GM12878 (cell line): Measurements from ENCODE around the gene METTL14.

ENCODE experiments used
- CBFB ChIP-seq: IDR thresholded peaks from 2 replicates; pipeline ENCODE4 v1.6.1; 2016; ENCODE audit warnings: antibody characterized with exemption, low read depth
- CEBPB ChIP-seq, 2 experiments: fragments of 150-350 bp in 1 of 2; IDR thresholded peaks; 2 replicates each; pipeline ENCODE4 v1.6.1; 2012 to 2014; ENCODE audit warnings: low read depth in 2 of 2, low read length in 2 of 2, borderline replicate concordance in 1 of 2, inconsistent platforms in 1 of 2
- CEBPZ ChIP-seq: fragments of 150-350 bp; IDR thresholded peaks from 2 replicates; pipeline ENCODE4 v1.6.1; 2016; ENCODE audit warnings: low read depth, low read length
- CTCF ChIP-seq, 3 experiments: IDR thresholded peaks in 2 of 3; conservative IDR thresholded peaks in 1 of 3; 2 replicates each; pipeline ENCODE4 v1.5.1; 2011; ENCODE audit warnings: low read depth in 3 of 3, low read length in 3 of 3, mild to moderate bottlenecking in 3 of 3, control low read depth in 2 of 3, moderate library complexity in 2 of 3, inconsistent platforms in 1 of 3, mixed read lengths in 1 of 3; ENCODE audit not compliant: control insufficient read depth in 2 of 3, insufficient read depth in 1 of 3; ENCODE audit errors: extremely low read depth in 1 of 3
- E4F1 ChIP-seq: fragments of 450-650 bp; IDR thresholded peaks from 2 replicates; pipeline ENCODE4 v1.6.1; 2018; ENCODE audit warnings: borderline replicate concordance, mild to moderate bottlenecking; ENCODE audit not compliant: partially characterized antibody
- HDAC6 ChIP-seq: fragments of 200-600 bp; sonication (generic); IDR thresholded peaks from one replicate; pipeline ENCODE4 v1.8.0; 2017; ENCODE audit warnings: antibody characterized with exemption; ENCODE audit not compliant: unreplicated experiment
- JUND ChIP-seq: IDR thresholded peaks from 2 replicates; pipeline ENCODE4 v1.6.1; 2012; ENCODE audit warnings: low read depth, mild to moderate bottlenecking, low read length, improper control_type of control experiment, moderate library complexity
- NR2C2 ChIP-seq: IDR thresholded peaks from 2 replicates; pipeline ENCODE4 v1.6.1; 2011; ENCODE audit warnings: borderline replicate concordance, low read depth; ENCODE audit not compliant: control insufficient read depth, insufficient read length
- PAX8 ChIP-seq: fragments of 450-650 bp; IDR thresholded peaks from 2 replicates; pipeline ENCODE4 v1.6.1; 2017; ENCODE audit warnings: mild to moderate bottlenecking, moderate library complexity
- STAT1 ChIP-seq: fragments of 450-650 bp; conservative IDR thresholded peaks from 2 replicates; pipeline ENCODE4 v1.6.1; 2014; ENCODE audit warnings: antibody characterized with exemption, mild to moderate bottlenecking
- YY1 ChIP-seq: IDR thresholded peaks from 2 replicates; pipeline ENCODE4 v1.6.1; 2011; ENCODE audit warnings: low read depth, mild to moderate bottlenecking, low read length
- ZZZ3 ChIP-seq: IDR thresholded peaks from 2 replicates; pipeline ENCODE4 v1.6.1; 2011; ENCODE audit warnings: low read depth; ENCODE audit not compliant: control insufficient read depth, insufficient read length

GRCh38 chr4:118742050-118742449, 56.9 kb downstream of the METTL14 start:
- TF ChIP-seq CEBPZ (no peak), CTCF (IDR thresholded peaks at IDR 0.05 in 2 of 3, conservative IDR thresholded peaks at IDR 0.05 in 1 of 3; ENCODE audit: control insufficient read depth in 2 of 3, extremely low read depth in 1 of 3, insufficient read depth in 1 of 3, low read depth in 3 of 3, low read length in 3 of 3) (no peak), PAX8 (no peak), CEBPB (IDR thresholded peaks at IDR 0.05; ENCODE audit: borderline replicate concordance in 1 of 2, low read depth in 2 of 2, low read length in 2 of 2) (no peak), YY1 (no peak), HDAC6 (no peak), E4F1 (no peak), JUND (no peak), ZZZ3 (no peak), CBFB (no peak), STAT1 (no peak), NR2C2 (no peak)
